Prostate gland (tissue), 2 donors: Measurements from ENCODE around the gene CYB561A3.

Experiments used
- POLR2A ChIP-seq: fragments of 450-650 bp; IDR thresholded peaks from one replicate; pipeline ENCODE4 v1.6.1; 2016; ENCODE audit warnings: antibody characterized with exemption, mild to moderate bottlenecking
- POLR2AphosphoS5 ChIP-seq: sonication (generic); formaldehyde crosslinking; IDR thresholded peaks from one replicate; pipeline ENCODE4 v1.6.1; 2017; ENCODE audit warnings: antibody characterized with exemption
- TF ChIP-seq, protein P1 (sequence below), 4 experiments: fragments of 200-600 bp in 2 of 4; fragments of 450-650 bp in 2 of 4; sonication (generic) in 2 of 4; IDR thresholded peaks; 1 replicate in 3 of 4; 2 replicates in 1 of 4; pipeline ENCODE4 v1.5.1; 2016 to 2019; ENCODE audit warnings: antibody characterized with exemption in 4 of 4, mild to moderate bottlenecking in 2 of 4, moderate library complexity in 2 of 4

DNA sequence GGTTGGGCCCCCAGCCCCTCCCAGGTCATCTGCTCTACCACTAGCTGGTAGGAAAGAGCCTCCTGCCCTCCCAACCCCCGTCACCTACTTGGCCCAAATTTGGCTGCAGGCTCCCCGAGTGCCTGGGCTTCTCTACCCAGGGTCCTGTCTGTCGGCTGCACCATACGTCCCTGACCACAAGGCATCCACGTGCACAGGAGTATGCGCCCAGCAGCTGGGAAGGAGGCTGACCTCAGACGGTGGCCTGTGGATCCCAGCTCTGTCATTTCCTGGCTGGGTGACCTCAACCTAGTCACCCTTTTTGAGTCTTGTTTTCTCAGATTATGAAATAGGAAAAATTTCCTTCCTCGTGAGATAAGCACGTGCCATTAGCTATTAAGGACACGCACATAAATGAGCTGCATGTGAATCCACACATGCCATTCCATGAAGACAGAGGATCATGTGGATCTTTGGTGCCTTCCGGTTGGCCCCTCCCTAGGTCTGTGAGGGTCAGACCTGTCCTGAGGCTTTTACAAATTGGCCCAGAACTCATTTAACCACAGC, 13.7 kb downstream of the CYB561A3 start:
- TF ChIP-seq POLR2A (no peak), POLR2AphosphoS5 (no peak)
- TF ChIP-seq, protein P1, sequence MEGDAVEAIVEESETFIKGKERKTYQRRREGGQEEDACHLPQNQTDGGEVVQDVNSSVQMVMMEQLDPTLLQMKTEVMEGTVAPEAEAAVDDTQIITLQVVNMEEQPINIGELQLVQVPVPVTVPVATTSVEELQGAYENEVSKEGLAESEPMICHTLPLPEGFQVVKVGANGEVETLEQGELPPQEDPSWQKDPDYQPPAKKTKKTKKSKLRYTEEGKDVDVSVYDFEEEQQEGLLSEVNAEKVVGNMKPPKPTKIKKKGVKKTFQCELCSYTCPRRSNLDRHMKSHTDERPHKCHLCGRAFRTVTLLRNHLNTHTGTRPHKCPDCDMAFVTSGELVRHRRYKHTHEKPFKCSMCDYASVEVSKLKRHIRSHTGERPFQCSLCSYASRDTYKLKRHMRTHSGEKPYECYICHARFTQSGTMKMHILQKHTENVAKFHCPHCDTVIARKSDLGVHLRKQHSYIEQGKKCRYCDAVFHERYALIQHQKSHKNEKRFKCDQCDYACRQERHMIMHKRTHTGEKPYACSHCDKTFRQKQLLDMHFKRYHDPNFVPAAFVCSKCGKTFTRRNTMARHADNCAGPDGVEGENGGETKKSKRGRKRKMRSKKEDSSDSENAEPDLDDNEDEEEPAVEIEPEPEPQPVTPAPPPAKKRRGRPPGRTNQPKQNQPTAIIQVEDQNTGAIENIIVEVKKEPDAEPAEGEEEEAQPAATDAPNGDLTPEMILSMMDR (IDR thresholded peaks at IDR 0.05), result no peak
